ENCODE results near the gene PRICKLE2. TPM values are rescaled to one million over a fixed set of nuclear protein-coding genes. Genes with fewer than 3 reads are reported as not detected.

PRICKLE2 gene
- total RNA-seq, 1 donor from 2014 or later: 84.4 TPM

- H3K79me2 ChIP-seq (ENCODE audit: insufficient read depth, low read length): peaks cover 15% of the 10 kb centered on the region
- Mint-ChIP-seq H3K4me1 (ENCODE audit: low read depth, unreplicated experiment) (no peaks in the 10 kb centered on the region), H3K9me3 (ENCODE audit: unreplicated experiment) (peaks cover 3% of the 10 kb centered on the region), H3K4me3 (ENCODE audit: unreplicated experiment) (no peak overlapping the region), H3K27ac (ENCODE audit: unreplicated experiment) (no peak overlapping the region), H3K27me3 (ENCODE audit: low read depth, unreplicated experiment) (no peaks in the 10 kb centered on the region), H3K36me3 (ENCODE audit: low read depth, unreplicated experiment) (no peaks in the 10 kb centered on the region)
- DNase-seq (ENCODE audit: low read depth) (no peak), FAIRE-seq (no peak)
- no peak overlapping the region for H3K27ac ChIP-seq (ENCODE audit: low read depth, low read length)
- no peak overlapping the region for H3K9ac ChIP-seq (ENCODE audit: low read length)
- no peaks in the 10 kb centered on the region for H3K9me3 ChIP-seq (ENCODE audit: insufficient read depth, low read depth, low read length)
- no peak overlapping the region for H3K4me3 ChIP-seq (ENCODE audit: insufficient read depth, low read depth, low read length)
- H3K4me2 ChIP-seq (ENCODE audit: low read length): no peak overlapping the region
- no peak overlapping the region for H2AFZ ChIP-seq (ENCODE audit: low read depth, low read length)
- no peaks in the 10 kb centered on the region for H3K27me3 ChIP-seq (ENCODE audit: insufficient read depth, low read length)
- no peak for TF ChIP-seq EZH2 (IDR thresholded peaks at IDR 0.05; ENCODE audit: insufficient read depth, low read length)
- TF ChIP-seq, protein P1, sequence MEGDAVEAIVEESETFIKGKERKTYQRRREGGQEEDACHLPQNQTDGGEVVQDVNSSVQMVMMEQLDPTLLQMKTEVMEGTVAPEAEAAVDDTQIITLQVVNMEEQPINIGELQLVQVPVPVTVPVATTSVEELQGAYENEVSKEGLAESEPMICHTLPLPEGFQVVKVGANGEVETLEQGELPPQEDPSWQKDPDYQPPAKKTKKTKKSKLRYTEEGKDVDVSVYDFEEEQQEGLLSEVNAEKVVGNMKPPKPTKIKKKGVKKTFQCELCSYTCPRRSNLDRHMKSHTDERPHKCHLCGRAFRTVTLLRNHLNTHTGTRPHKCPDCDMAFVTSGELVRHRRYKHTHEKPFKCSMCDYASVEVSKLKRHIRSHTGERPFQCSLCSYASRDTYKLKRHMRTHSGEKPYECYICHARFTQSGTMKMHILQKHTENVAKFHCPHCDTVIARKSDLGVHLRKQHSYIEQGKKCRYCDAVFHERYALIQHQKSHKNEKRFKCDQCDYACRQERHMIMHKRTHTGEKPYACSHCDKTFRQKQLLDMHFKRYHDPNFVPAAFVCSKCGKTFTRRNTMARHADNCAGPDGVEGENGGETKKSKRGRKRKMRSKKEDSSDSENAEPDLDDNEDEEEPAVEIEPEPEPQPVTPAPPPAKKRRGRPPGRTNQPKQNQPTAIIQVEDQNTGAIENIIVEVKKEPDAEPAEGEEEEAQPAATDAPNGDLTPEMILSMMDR (IDR thresholded peaks at IDR 0.05; ENCODE audit: insufficient read depth, low read depth, low read length): no peak
- H4K20me1 ChIP-seq (ENCODE audit: insufficient read depth, low read length): no peaks in the 10 kb centered on the region
- H3K36me3 ChIP-seq (ENCODE audit: insufficient read depth, low read length): no peaks in the 10 kb centered on the region
- peaks cover 7% of the 10 kb centered on the region for H3K4me1 ChIP-seq (ENCODE audit: insufficient read depth, low read length)
Measured at GRCh38 chr3:64272271-64272670, 47.0 kb upstream of the PRICKLE2 start.

DNA sequence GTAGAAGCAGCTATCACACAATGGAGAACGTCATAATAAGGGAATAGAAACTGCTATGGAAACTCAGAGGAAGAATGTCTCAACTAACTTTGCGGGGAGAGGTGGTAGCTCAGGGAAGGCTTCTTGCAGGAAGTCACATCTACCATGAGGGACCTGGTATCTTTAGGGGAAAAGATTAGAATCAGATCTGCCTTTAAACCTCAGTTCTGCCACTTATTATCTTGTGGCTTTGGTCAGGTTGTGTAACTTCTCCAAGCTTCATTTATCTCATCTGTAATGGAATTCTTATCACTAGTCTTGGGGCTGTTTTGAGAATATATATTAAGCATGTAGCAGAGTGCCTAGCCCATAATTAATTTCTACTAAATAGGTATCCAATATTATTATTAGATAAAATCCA is 46.4 kb upstream of the PRICKLE2 start:
- no peak for FAIRE-seq
- Mint-ChIP-seq H3K27me3 (ENCODE audit: low read depth, unreplicated experiment) (no peaks in the 10 kb centered on the region), H3K9me3 (ENCODE audit: unreplicated experiment) (peaks cover 3% of the 10 kb centered on the region), H3K27ac (ENCODE audit: unreplicated experiment) (no peak overlapping the region), H3K36me3 (ENCODE audit: low read depth, unreplicated experiment) (no peaks in the 10 kb centered on the region), H3K4me1 (ENCODE audit: low read depth, unreplicated experiment) (no peaks in the 10 kb centered on the region), H3K4me3 (ENCODE audit: unreplicated experiment) (no peak overlapping the region)
- no peak overlapping the region for H3K27ac ChIP-seq (ENCODE audit: low read depth, low read length)
- no peak overlapping the region for H3K9ac ChIP-seq (ENCODE audit: low read length)
- peaks cover 12% of the 10 kb centered on the region for H3K4me1 ChIP-seq (ENCODE audit: insufficient read depth, low read length)
- H4K20me1 ChIP-seq (ENCODE audit: insufficient read depth, low read length): no peaks in the 10 kb centered on the region
- H3K79me2 ChIP-seq (ENCODE audit: insufficient read depth, low read length): peaks cover 19% of the 10 kb centered on the region
- H3K4me2 ChIP-seq (ENCODE audit: low read length): no peak overlapping the region
- no peak overlapping the region for H3K4me3 ChIP-seq (ENCODE audit: insufficient read depth, low read depth, low read length)
- H2AFZ ChIP-seq (ENCODE audit: low read depth, low read length): no peak overlapping the region
- TF ChIP-seq, protein P1 (IDR thresholded peaks at IDR 0.05; ENCODE audit: insufficient read depth, low read depth, low read length): no peak
- no peak for TF ChIP-seq EZH2 (IDR thresholded peaks at IDR 0.05; ENCODE audit: insufficient read depth, low read length)
- no peaks in the 10 kb centered on the region for H3K27me3 ChIP-seq (ENCODE audit: insufficient read depth, low read length)
- no peak for DNase-seq (ENCODE audit: low read depth)
- H3K36me3 ChIP-seq (ENCODE audit: insufficient read depth, low read length): no peaks in the 10 kb centered on the region
- no peaks in the 10 kb centered on the region for H3K9me3 ChIP-seq (ENCODE audit: insufficient read depth, low read depth, low read length)

- H3K4me2 ChIP-seq (ENCODE audit: low read length): no peak overlapping the region
- no peak overlapping the region for H2AFZ ChIP-seq (ENCODE audit: low read depth, low read length)
- H3K27me3 ChIP-seq (ENCODE audit: insufficient read depth, low read length): no peaks in the 10 kb centered on the region
- FAIRE-seq: no peak
- peaks cover 2% of the 10 kb centered on the region for H3K36me3 Mint-ChIP-seq (ENCODE audit: low read depth, unreplicated experiment)
- H3K27me3 Mint-ChIP-seq (ENCODE audit: low read depth, unreplicated experiment): no peaks in the 10 kb centered on the region
- no peaks in the 10 kb centered on the region for H3K36me3 ChIP-seq (ENCODE audit: insufficient read depth, low read length)
- H3K4me1 ChIP-seq (ENCODE audit: insufficient read depth, low read length): peaks cover 18% of the 10 kb centered on the region
- TF ChIP-seq EZH2 (IDR thresholded peaks at IDR 0.05; ENCODE audit: insufficient read depth, low read length): no peak
- TF ChIP-seq, protein P1 (IDR thresholded peaks at IDR 0.05; ENCODE audit: insufficient read depth, low read depth, low read length): no peak
- no peak overlapping the region for H3K9ac ChIP-seq (ENCODE audit: low read length)
- no peak overlapping the region for H3K27ac ChIP-seq (ENCODE audit: low read depth, low read length)
- H3K9me3 Mint-ChIP-seq (ENCODE audit: unreplicated experiment): peaks cover 3% of the 10 kb centered on the region
- no peak overlapping the region for H3K27ac Mint-ChIP-seq (ENCODE audit: unreplicated experiment)
- no peaks in the 10 kb centered on the region for H4K20me1 ChIP-seq (ENCODE audit: insufficient read depth, low read length)
- H3K4me3 Mint-ChIP-seq (ENCODE audit: unreplicated experiment): peak overlapping the region; percentile 1
- no peaks in the 10 kb centered on the region for H3K4me1 Mint-ChIP-seq (ENCODE audit: low read depth, unreplicated experiment)
- peaks cover 19% of the 10 kb centered on the region for H3K79me2 ChIP-seq (ENCODE audit: insufficient read depth, low read length)
- no peaks in the 10 kb centered on the region for H3K9me3 ChIP-seq (ENCODE audit: insufficient read depth, low read depth, low read length)
- DNase-seq (ENCODE audit: low read depth): no peak
- no peak overlapping the region for H3K4me3 ChIP-seq (ENCODE audit: insufficient read depth, low read depth, low read length)
Measured at GRCh38 chr3:64270866-64271260, 45.6 kb upstream of the PRICKLE2 start.
